ENCODE results near the gene ITLN2. TPM values are rescaled to one million over a fixed set of nuclear protein-coding genes. Genes with fewer than 3 reads are reported as not detected.
"Not testable (repeated sequence)": the region's sequence is repeated elsewhere in the genome, so short reads cannot be mapped to it uniquely, and the experiment has no call there.

Gene ITLN2
- total RNA-seq, 1 experiment from 2014 or later: not detected

DNA sequence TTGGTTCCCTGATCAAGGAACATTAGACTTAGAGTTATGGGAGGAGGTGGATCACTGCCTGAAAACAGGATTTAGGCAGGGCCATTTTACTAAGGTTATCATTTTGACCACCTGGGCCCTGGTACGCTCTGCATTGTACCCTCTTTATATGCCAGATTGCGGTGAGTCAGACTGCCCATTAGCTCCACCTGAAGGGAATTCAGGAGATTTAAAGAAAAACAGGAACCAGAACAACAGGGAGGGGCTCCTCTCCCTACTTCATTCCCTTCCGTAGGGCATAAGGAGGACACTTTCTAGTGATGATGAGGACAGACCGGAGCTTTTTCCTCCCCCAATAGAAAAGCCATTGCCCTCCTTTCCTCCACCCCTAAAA lies 49.0 kb downstream of the ITLN2 start:
- DNase-seq (ENCODE audit: low spot score): no peak

DNA sequence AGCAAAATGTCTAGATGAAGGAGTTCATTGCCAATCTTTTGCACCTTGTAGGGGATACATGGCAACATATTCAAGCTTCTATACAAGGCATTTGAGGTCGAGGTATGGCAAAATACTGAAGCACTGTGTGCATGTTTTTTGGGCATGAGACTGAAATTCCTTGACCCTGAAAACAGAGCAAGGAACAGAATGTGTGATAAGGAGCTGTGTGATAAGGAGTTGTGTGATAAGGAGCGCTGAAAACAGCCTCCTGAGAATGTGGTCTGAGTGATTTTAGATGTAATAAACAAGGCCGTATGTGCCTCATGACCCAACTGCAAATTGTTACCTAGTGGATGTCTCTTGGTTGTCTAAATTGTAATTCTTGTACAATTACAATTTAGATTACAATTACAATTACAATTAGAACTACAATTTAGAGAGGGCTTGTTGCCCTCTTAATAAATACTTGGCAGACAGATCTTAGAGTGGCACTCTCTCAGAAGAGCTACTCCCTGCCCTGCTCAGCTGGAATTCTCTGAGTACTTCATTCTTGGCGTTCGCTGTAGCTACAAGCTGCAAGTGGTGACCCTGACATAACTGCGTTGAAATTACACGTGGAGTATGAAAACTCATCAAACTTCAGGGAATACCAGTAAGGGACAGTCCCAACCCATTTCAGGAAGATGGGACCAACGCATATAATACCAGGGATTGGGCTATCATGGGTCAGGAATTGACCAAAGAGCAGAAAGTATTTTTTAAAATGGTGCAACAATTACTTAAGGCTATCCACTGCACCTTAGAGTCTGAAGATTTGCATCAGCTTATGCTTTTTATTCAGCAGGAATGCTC lies 49.6 kb downstream of the ITLN2 start:
- DNase-seq (ENCODE audit: low spot score): no peak

DNA sequence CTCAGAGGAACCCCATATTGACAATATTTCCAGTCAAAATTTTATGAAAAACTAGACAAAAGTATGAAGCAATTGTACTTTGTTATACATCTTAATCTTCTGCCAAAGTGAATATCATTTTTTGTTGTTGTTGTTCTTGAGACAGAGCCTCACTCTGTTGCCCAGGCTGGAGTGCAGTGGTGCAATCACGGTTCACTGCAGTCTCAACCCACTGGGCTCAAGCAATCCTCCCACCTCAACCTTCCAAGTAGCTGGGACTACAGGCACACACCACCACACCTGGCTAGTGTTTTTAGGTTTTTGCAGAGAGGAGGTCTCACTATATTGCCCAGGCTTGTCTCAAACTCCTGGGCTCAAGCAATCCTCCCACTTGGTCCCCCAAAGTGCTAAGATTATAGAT lies 52.4 kb downstream of the ITLN2 start:
- not testable (repeated sequence) for DNase-seq (ENCODE audit: low spot score)

DNA sequence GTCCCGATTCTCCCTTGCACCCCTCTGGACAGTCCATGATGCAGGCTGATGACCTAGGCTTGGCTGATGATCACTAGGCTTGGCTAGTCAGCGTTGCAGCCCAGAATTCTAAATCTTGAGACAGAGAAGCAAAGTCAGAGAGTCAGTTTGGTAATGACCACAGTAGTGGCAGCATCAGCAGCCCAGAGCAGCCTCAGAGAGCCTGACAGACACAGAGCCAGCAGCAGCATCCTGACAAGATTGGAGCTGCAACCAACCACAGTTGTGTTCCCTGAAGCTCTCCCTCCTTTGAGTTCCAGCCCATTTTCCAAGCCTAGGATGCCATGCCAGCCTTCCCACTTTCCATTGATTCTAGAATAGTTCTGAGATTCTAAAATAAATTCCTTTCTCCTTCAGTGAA lies 52.8 kb downstream of the ITLN2 start:
- DNase-seq (ENCODE audit: low spot score): no peak

DNA sequence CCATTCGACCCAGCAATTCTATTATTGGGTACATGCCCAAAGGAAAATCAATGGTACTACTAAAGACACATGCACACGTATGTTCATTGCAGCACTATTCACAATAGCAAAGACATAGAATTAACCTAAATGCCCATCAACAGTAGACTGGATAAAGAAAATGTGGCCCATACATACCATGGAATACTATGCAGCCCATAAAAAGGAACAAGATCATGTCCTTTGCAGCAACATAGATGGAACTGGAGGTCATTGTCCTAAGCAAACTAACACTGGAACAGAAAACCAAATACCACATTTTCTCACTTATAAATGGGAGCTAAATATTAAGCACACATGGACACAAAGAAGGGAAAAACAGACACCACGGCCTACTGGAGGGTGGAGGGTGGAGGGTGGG lies 53.9 kb downstream of the ITLN2 start:
- not testable (repeated sequence) for DNase-seq (ENCODE audit: low spot score)

Other genes starting within 250 kb of the ITLN2 start
- not detected in 2 replicates for gene CD48, start 243.0 kb downstream of the ITLN2 start, total RNA-seq (2014; rRNA removed; shearing (Covaris generic))
- gene SLAMF7, start 215.6 kb downstream of the ITLN2 start, total RNA-seq (2014; rRNA removed; shearing (Covaris generic)): 0.29 and 0.57 TPM in 2 replicates
- gene LY9, start 158.6 kb downstream of the ITLN2 start, total RNA-seq (2014; rRNA removed; shearing (Covaris generic)): not detected in 2 replicates
- gene CD244, start 91.9 kb downstream of the ITLN2 start, total RNA-seq (2014; rRNA removed; shearing (Covaris generic)): not detected in 2 replicates
- not detected in 2 replicates for gene ITLN1, start 69.6 kb downstream of the ITLN2 start, total RNA-seq (2014; rRNA removed; shearing (Covaris generic))
- 7.3 and 9.2 TPM in 2 replicates for gene F11R, start 66.3 kb upstream of the ITLN2 start, total RNA-seq (2014; rRNA removed; shearing (Covaris generic))
- not detected in 2 replicates for gene TSTD1, start 84.2 kb upstream of the ITLN2 start, total RNA-seq (2014; rRNA removed; shearing (Covaris generic))
- gene USF1, start 91.2 kb upstream of the ITLN2 start, total RNA-seq (2014; rRNA removed; shearing (Covaris generic)): 79.9 and 107 TPM in 2 replicates
- gene ARHGAP30, start 115.1 kb upstream of the ITLN2 start, total RNA-seq (2014; rRNA removed; shearing (Covaris generic)): 0.07 and 0.38 TPM in 2 replicates
- gene NECTIN4, start 134.7 kb upstream of the ITLN2 start, total RNA-seq (2014; rRNA removed; shearing (Covaris generic)): 1.6 and 2.2 TPM in 2 replicates
- gene KLHDC9, start 143.6 kb upstream of the ITLN2 start, total RNA-seq (2014; rRNA removed; shearing (Covaris generic)): 3.8 and 4.0 TPM in 2 replicates
- gene PFDN2, start 163.2 kb upstream of the ITLN2 start, total RNA-seq (2014; rRNA removed; shearing (Covaris generic)): 197 and 218 TPM in 2 replicates
- 26.8 and 27.8 TPM in 2 replicates for gene NIT1, start 163.3 kb upstream of the ITLN2 start, total RNA-seq (2014; rRNA removed; shearing (Covaris generic))
- 37.8 and 40.1 TPM in 2 replicates for gene DEDD, start 177.9 kb upstream of the ITLN2 start, total RNA-seq (2014; rRNA removed; shearing (Covaris generic))
- gene UFC1, start 199.2 kb upstream of the ITLN2 start, total RNA-seq (2014; rRNA removed; shearing (Covaris generic)): 95.7 and 128 TPM in 2 replicates
- gene USP21, start 204.7 kb upstream of the ITLN2 start, total RNA-seq (2014; rRNA removed; shearing (Covaris generic)): 5.2 and 5.7 TPM in 2 replicates
- gene PPOX, start 211.6 kb upstream of the ITLN2 start, total RNA-seq (2014; rRNA removed; shearing (Covaris generic)): 37.1 and 39.9 TPM in 2 replicates
- gene B4GALT3, start 222.7 kb upstream of the ITLN2 start, total RNA-seq (2014; rRNA removed; shearing (Covaris generic)): 59.5 and 61.1 TPM in 2 replicates
- not detected in 2 replicates for gene ADAMTS4, start 244.2 kb upstream of the ITLN2 start, total RNA-seq (2014; rRNA removed; shearing (Covaris generic))
- 179 and 197 TPM in 2 replicates for gene NDUFS2, start 247.6 kb upstream of the ITLN2 start, total RNA-seq (2014; rRNA removed; shearing (Covaris generic))

All from A172 (cell line).